DND-41 (cell line): ENCODE measurements around the gene SLAMF7.

Experiments
- ATAC-seq: fragments of 200-7000 bp; cut with Tn5 transposase; 3 replicates; pipeline ENCODE4 v1.9.1; 2021; ENCODE audit warnings: low read depth; ENCODE audit not compliant: insufficient read depth
- DNase-seq: peaks from one replicate; pipeline ENCODE4 v3.0.0-alpha.2; 2020
- H2AFZ ChIP-seq: 2 replicates; pipeline ENCODE4 v1.6.0; 2012; ENCODE audit warnings: low read depth, low read length
- H3K27ac ChIP-seq: 2 replicates; pipeline ENCODE4 v1.5.1; 2012; ENCODE audit warnings: low read length, inconsistent platforms
- H3K27me3 ChIP-seq: fragments of 200-600 bp; sonication (generic); 2 replicates; pipeline ENCODE4 v1.6.0; 2012; ENCODE audit warnings: low read length, mild to moderate bottlenecking, inconsistent platforms; ENCODE audit not compliant: insufficient read depth, poor library complexity
- H3K36me3 ChIP-seq: 2 replicates; pipeline ENCODE4 v1.5.1; 2012; ENCODE audit warnings: low read length, inconsistent platforms; ENCODE audit not compliant: insufficient read depth
- H3K4me1 ChIP-seq: 2 replicates; pipeline ENCODE4 v1.5.1; 2012; ENCODE audit warnings: mild to moderate bottlenecking, low read length; ENCODE audit not compliant: insufficient read depth
- H3K4me2 ChIP-seq: 2 replicates; pipeline ENCODE4 v1.6.0; 2012; ENCODE audit warnings: mild to moderate bottlenecking, moderate library complexity, low read length, inconsistent platforms; ENCODE audit not compliant: insufficient read depth
- H3K4me3 ChIP-seq, 2 experiments: fragments of 200-600 bp in 1 of 2; shearing (Covaris generic) in 1 of 2; 2 replicates each; pipeline ENCODE4 v1.5.1; 2012 to 2016; ENCODE audit warnings: inconsistent platforms in 2 of 2, low read length in 2 of 2, mild to moderate bottlenecking in 2 of 2, low read depth in 1 of 2, moderate library complexity in 1 of 2
- H3K79me2 ChIP-seq: 2 replicates; pipeline ENCODE4 v1.6.0; 2012; ENCODE audit warnings: low read length, inconsistent platforms; ENCODE audit not compliant: insufficient read depth
- H3K9ac ChIP-seq: 2 replicates; pipeline ENCODE4 v1.6.0; 2012; ENCODE audit warnings: low read depth, mild to moderate bottlenecking, inconsistent platforms, low read length, moderate library complexity
- H3K9me3 ChIP-seq: 2 replicates; pipeline ENCODE4 v1.5.1; 2012; ENCODE audit warnings: low read length, moderate library complexity, mild to moderate bottlenecking, inconsistent platforms; ENCODE audit not compliant: insufficient read depth, severe bottlenecking
- H4K20me1 ChIP-seq: 2 replicates; pipeline ENCODE4 v1.6.0; 2012; ENCODE audit warnings: low read length; ENCODE audit not compliant: insufficient read depth
- EZH2 ChIP-seq: IDR thresholded peaks from 3 replicates; pipeline ENCODE4 v1.6.1; 2012; ENCODE audit warnings: borderline replicate concordance, low read depth, mild to moderate bottlenecking, moderate library complexity, low read length, inconsistent platforms; ENCODE audit not compliant: severe bottlenecking
- TF ChIP-seq, protein P1 (sequence below): IDR thresholded peaks from 2 replicates; pipeline ENCODE4 v1.5.1; 2012; ENCODE audit warnings: borderline replicate concordance, low read length, moderate library complexity, mild to moderate bottlenecking; ENCODE audit not compliant: poor library complexity, severe bottlenecking; ENCODE audit errors: extremely low read depth

The SLAMF7 gene

DNA sequence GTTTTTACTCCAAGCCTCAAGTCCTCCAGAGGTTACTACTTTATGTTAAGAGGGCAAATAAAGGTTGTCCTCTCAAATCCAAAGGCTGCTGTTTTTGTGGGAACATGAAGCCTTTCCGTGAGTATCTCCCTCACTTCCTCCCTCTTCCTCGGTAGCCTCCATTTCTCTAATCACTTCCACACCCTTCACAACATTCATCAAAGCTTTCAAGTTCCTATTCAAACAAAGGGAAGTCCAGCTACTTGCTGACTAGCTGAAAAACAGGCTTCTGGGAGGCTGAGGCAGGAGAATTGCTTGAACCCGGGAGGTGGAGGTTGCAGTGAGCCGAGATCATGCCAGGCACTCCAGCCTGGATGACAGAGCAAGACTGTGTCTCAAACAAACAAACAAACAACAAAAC is 20.8 kb upstream of the SLAMF7 start:
- no peak for TF ChIP-seq EZH2
- TF ChIP-seq, protein P1, sequence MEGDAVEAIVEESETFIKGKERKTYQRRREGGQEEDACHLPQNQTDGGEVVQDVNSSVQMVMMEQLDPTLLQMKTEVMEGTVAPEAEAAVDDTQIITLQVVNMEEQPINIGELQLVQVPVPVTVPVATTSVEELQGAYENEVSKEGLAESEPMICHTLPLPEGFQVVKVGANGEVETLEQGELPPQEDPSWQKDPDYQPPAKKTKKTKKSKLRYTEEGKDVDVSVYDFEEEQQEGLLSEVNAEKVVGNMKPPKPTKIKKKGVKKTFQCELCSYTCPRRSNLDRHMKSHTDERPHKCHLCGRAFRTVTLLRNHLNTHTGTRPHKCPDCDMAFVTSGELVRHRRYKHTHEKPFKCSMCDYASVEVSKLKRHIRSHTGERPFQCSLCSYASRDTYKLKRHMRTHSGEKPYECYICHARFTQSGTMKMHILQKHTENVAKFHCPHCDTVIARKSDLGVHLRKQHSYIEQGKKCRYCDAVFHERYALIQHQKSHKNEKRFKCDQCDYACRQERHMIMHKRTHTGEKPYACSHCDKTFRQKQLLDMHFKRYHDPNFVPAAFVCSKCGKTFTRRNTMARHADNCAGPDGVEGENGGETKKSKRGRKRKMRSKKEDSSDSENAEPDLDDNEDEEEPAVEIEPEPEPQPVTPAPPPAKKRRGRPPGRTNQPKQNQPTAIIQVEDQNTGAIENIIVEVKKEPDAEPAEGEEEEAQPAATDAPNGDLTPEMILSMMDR: no peak
- H3K4me3 ChIP-seq: no peak overlapping the region
- no peak for ATAC-seq
- no peak overlapping the region for H2AFZ ChIP-seq
- no peaks in the 10 kb centered on the region for H3K36me3 ChIP-seq
- no peak overlapping the region for H3K4me2 ChIP-seq
- H3K27me3 ChIP-seq: no peaks in the 10 kb centered on the region
- peaks cover 22% of the 10 kb centered on the region for H3K4me1 ChIP-seq
- no peaks in the 10 kb centered on the region for H4K20me1 ChIP-seq
- H3K9ac ChIP-seq: no peak overlapping the region
- H3K27ac ChIP-seq: no peak overlapping the region
- no peaks in the 10 kb centered on the region for H3K9me3 ChIP-seq
- DNase-seq: no peak
- H3K79me2 ChIP-seq: no peaks in the 10 kb centered on the region

DNA sequence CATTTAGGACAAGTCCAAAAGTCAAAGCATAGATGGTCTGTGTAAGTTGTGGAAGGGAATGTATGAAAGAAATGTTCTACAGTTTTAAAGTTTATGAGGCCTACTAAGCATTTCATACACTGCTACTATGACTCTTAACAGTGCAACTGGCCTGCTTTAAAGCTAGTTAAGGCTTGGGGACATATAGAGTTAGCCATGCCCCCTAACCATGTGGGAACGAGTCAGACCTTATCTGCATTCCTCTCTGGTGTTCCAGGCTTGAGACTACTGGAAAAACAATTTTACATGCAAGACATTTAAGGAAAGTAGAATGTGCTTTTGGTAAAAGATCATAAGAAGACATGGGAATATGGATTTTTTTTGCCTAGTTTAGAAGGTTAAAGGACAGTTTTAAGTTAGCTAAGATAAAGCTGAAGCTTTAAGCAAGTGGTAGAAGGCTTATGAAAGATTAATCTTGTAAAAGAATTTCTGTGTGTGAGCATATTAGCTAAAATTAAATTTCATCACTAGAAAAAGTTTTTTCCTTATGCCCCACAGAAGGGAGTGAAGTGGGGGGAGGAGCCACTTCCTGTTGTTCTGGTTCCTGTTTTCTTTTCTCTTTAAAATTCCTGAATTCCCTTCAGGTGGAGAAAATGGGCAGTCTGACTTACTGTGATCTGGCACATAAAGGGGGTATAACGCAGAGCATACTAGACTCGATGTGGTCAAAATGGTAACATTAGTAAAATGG is 18.5 kb upstream of the SLAMF7 start:
- no peak overlapping the region for H3K4me3 ChIP-seq
- H2AFZ ChIP-seq: no peak overlapping the region
- 0 out of 2 replicates have a peak, but pooled peaks cover 4% of the 10 kb centered on the region for H3K4me1 ChIP-seq
- H3K79me2 ChIP-seq: no peaks in the 10 kb centered on the region
- H4K20me1 ChIP-seq: no peaks in the 10 kb centered on the region
- no peaks in the 10 kb centered on the region for H3K9me3 ChIP-seq
- no peak overlapping the region for H3K4me2 ChIP-seq
- no peak for ATAC-seq
- H3K27me3 ChIP-seq: no peaks in the 10 kb centered on the region
- H3K27ac ChIP-seq: no peak overlapping the region
- no peak for TF ChIP-seq EZH2
- TF ChIP-seq, protein P1: no peak
- no peaks in the 10 kb centered on the region for H3K36me3 ChIP-seq
- no peak for DNase-seq
- no peak overlapping the region for H3K9ac ChIP-seq

DNA sequence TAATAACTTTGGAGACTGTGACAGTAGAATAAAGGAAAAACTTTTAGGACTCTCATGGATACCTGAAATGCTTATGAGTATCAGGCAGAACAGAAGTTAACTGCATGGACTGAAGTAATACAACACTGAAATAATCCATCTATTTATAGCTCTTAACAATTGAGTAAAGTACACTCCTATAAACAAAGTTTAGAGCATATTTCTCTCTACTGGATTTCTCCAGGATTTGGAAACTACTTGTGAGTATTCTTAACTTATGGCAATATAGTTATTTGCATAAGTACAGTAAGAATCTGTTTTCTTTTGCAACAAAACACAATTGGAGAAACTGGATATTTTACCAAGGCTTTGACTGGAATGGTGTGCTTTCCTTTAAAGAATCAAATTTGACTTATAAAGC is 17.6 kb upstream of the SLAMF7 start:
- Histone ChIP-seq H3K9me3 (no peaks in the 10 kb centered on the region), H3K27ac (no peak overlapping the region), H2AFZ (no peak overlapping the region), H3K36me3 (no peaks in the 10 kb centered on the region), H3K4me3 (no peak overlapping the region), H3K79me2 (no peaks in the 10 kb centered on the region), H3K27me3 (no peaks in the 10 kb centered on the region), H4K20me1 (no peaks in the 10 kb centered on the region), H3K9ac (no peak overlapping the region), H3K4me1 (peaks cover 6% of the 10 kb centered on the region), H3K4me2 (no peak overlapping the region)
- no peak for ATAC-seq
- no peak for DNase-seq
- TF ChIP-seq, protein P1: no peak
- no peak for TF ChIP-seq EZH2

DNA sequence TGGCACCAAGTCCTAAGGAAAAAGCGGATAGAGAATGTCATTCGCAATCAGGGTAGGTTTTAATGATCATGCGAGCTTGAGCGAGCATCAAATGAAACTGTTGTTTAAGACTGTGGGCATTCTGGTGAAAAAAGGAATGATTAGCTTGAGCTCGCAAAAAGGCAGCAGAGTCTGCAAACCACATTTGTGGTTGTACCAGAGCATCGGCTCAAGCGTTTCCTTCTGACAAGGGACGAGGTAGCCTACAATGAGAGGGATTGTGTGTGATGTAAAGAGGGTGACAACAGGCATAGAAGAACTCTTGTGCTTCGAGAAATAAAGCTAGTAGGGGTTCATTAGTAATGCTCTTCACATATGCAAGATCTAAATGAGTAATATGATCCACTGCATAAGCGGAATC is 16.3 kb upstream of the SLAMF7 start:
- H3K79me2 ChIP-seq: no peaks in the 10 kb centered on the region
- H3K9me3 ChIP-seq: no peaks in the 10 kb centered on the region
- no peak overlapping the region for H3K9ac ChIP-seq
- H3K27ac ChIP-seq: no peak overlapping the region
- no peaks in the 10 kb centered on the region for H4K20me1 ChIP-seq
- ATAC-seq: peak; percentile 24; the same call in 1 of the 3 replicates
- no peaks in the 10 kb centered on the region for H3K27me3 ChIP-seq
- H2AFZ ChIP-seq: no peak overlapping the region
- H3K4me2 ChIP-seq: no peak overlapping the region
- H3K4me1 ChIP-seq: peaks cover 15% of the 10 kb centered on the region
- TF ChIP-seq, protein P1: no peak
- peak; percentile 27 for DNase-seq
- H3K36me3 ChIP-seq: no peaks in the 10 kb centered on the region
- H3K4me3 ChIP-seq: no peak overlapping the region
